Body of pancreas (tissue), 4 donors: Measurements from ENCODE around the gene DMKN.

ENCODE experiments used
- POLR2A ChIP-seq, 3 donors: fragments of 450-650 bp; IDR thresholded peaks; one replicate each; pipeline ENCODE4 v1.6.1; 2016; ENCODE audit warnings: antibody characterized with exemption in 3 of 3, mild to moderate bottlenecking in 2 of 3
- TF ChIP-seq, protein P1 (sequence below), 7 experiments: fragments of 450-650 bp in 4 of 7; fragments of 200-600 bp in 3 of 7; sonication (generic) in 3 of 7; IDR thresholded peaks; one replicate each; pipeline ENCODE4 v1.5.1; 2016 to 2019; ENCODE audit warnings: antibody characterized with exemption in 7 of 7

DNA sequence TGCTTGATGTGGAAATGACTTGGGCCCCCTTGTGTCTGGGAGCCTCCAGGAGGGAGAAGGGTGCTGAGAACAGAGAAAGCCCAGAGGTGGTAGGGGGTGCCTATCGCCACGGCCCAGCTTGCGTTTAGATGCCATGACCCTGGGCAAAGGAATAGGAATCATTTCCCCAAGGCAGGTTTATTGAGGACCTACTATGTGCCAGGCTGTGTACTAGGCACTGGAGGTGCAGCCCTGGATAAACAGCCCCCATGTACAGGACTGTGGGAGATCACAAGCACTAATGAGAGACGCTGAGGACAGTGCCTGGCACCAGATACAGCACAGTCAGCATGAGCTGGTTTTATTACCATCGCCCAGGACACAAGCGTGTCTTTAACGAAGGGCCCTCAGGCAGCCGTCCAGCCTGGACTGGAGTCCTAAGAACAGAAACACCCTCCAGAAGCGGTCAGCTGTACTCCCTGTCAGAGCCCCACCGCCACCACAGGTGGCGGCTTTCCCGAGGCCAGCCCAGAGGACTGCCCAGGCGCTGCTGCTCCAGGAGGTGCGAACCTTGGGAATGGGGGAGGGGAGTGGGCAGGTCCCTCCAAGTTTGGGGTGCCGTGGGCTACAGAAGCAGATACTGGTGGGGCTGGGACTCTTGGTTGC is 36.6 kb upstream of the DMKN start:
- TF ChIP-seq, protein P1, sequence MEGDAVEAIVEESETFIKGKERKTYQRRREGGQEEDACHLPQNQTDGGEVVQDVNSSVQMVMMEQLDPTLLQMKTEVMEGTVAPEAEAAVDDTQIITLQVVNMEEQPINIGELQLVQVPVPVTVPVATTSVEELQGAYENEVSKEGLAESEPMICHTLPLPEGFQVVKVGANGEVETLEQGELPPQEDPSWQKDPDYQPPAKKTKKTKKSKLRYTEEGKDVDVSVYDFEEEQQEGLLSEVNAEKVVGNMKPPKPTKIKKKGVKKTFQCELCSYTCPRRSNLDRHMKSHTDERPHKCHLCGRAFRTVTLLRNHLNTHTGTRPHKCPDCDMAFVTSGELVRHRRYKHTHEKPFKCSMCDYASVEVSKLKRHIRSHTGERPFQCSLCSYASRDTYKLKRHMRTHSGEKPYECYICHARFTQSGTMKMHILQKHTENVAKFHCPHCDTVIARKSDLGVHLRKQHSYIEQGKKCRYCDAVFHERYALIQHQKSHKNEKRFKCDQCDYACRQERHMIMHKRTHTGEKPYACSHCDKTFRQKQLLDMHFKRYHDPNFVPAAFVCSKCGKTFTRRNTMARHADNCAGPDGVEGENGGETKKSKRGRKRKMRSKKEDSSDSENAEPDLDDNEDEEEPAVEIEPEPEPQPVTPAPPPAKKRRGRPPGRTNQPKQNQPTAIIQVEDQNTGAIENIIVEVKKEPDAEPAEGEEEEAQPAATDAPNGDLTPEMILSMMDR (IDR thresholded peaks at IDR 0.05) = peak in 3 of 7 experiments; percentile 8 to 36 (median 22)
- no peak for TF ChIP-seq POLR2A (IDR thresholded peaks at IDR 0.05)
